HG03469 (cell line): ENCODE measurements around the gene EFR3B.

ENCODE experiments used
- ATAC-seq: cut with Tn5 transposase; IDR thresholded peaks from one replicate; pipeline ENCODE4 v1.9.1; 2021; ENCODE audit warnings: mild to moderate bottlenecking, moderate library complexity, moderate number of reproducible peaks; ENCODE audit not compliant: unreplicated experiment

EFR3B gene

DNA sequence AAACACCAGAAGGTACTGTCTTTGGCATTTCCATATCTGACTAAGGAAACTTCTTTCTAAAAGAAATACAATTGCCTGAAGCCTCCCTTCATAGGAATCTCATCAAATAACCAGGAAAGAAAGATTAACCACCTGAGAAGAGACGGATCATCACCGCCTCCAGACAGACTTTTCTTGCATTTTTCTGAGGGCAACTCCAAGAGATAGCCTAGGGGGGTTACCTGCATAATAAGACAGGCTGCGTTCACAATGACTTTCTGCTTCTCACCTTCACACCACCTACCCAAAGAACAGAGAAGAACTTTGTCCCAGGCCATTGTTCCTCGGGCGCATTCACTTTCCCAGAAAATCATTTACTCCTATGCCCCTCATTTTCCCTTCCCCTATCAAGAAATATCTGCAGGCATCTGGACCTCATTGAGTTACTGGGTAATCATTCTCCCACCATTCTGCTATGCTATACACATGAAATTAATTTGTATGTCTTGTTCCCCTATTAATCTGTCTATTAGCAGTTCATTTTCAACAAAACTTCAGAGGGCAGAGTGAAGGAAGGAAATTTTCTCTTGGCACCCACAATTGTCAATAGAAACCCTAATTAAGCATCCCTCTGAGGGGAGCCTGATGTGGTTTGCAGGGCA is 134.8 kb downstream of the EFR3B start:
- ATAC-seq, result no peak

DNA sequence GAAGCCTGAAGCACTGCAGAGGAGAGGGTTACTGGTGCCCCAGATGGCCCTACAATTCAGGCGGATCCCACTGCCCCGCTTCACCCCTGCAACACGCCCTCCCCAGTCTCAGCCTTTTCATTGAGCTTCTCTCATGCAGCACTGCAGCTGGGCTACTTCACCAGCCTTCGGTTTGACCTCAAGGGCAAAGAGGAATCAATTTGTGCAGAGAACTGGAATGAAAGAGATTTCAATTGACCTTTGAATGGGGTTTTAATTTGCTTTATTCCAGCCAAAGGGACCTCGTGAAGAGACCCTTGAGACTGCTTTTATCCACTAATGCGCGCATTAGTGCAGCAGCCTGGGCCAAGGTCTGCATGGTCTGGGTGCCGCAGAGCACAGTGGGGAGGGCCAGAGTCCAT is 135.3 kb downstream of the EFR3B start:
- ATAC-seq, result no peak

DNA sequence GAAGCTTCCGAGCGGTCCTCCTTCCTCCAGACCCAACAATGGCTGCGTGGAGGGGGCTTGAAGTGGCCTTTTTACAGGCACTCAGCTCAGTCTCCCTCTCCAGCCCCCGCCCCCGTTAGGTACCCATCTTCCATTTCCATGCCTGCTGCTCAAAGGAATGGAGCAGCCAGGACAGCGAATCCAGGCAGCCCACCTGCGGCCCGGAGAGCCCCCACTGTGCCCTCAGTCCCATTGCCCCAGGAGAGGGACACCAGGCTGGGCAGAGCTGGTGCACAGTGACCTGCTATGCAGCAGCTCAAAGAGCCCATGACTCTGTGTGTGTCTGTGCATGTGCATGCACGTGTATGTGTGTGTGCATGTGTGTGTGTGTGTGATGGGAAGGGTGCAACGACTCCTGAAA is 137.1 kb downstream of the EFR3B start:
- ATAC-seq, result no peak

DNA sequence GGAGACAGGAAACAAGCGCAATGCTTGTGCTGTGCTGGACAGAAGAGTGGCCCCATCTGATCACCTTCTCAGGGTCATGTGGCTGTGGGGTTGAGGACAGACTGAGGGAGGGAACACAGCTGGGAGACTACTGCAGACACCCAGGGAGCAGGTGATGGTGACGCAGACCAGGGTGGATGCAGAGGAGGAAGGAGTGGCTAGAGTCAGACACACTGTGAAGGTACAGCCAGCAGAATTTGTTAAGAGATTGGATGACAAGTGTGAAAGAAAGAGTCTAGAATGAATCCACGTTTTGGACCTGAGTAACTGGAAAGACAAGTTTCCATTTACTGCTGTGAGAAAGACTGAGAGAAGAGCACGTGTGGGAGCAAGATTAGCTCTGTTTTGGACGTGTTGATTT is 142.4 kb downstream of the EFR3B start:
- no peak for ATAC-seq

DNA sequence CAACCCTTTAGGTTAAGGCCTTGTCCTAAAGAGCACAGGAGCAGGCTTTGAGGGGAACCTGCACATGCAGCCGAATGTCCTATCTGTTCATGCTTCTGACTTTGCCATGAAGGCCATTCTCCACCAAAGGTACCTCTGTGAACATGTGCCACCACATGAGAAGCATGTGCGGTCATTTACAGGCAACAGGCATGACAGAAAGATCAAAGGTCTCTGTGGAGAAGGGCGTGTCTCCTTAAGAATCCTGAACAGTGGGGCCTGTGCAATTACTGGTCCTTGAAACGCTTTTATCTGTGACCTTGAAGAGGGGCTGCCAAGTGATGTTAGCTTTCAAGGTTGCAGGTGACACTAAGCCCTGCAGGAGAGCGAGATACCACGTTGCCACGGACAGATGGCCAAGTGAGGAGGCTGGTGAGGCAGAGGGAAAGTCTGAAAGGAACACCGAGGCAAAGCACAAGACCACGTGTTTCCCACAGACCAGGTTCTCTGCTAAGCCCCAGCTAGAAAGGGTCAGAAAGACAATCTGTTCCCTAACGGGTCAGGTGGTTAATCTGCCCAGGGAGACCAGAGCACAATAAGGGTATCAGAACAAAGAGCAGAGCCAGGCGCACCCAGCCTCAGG is 146.0 kb downstream of the EFR3B start:
- ATAC-seq, result no peak

DNA sequence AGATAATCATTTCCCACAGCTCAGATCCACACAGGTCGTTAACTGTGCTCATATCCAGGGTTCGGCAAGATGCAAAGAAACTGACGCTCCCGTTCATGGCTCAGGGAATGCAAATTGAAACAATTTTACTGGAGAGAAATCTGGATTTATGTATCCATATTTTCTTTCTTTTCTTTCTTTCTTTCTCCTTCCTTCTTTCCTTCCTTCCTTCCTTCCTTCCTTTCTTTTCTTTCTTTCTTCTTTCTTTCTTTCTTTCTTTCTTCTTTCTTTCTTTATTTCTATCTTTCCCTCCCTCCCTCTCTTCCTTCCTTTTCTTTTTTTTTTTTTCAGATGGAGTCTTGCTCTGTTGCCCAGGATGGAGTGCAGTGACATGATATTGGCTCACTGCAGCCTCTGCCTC is 146.5 kb downstream of the EFR3B start:
- ATAC-seq, result no peak

DNA sequence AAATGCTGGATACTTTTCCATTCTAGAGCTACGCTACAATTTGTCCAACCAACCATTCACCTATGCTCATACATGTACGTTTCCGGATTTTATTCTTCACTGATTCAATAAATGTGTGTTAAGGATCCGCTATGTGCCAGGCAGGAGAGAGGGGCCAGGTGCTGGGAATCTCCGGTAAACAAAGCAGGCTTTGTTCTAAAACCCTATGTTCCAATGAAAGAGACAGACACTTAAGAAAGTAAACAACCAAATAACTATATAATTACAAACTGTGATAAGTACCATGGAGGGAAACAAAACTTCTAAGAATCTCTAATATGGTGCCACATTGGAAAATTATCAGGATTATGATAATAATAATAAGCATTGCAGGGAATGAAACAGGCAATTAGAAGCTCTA is 148.7 kb downstream of the EFR3B start:
- ATAC-seq, result no peak

DNA sequence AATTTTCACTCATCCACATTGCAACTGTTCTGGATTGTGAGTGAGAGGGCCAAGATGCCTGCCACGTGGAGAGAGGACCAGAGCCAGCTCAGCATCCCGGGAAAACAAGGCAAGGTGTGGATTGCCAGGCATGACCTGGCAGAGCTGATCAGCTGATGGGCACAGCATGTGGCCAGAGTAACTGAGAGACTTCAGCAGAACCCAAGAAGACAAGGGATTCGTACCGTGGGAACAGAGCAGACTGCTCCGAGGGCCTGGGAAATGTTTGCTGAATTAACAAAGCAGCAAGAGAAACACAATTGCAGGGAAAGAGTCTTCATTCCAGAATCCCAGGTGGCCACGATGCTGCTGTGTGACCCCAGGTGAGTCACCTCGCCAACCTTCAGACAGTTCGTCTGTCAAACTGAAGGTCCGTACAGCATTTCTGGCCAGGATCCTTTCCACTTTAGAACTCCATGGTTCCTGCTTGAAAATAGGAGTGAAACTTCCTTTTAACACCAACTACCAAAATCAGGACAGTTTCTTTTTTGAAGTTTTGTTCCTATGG is 152.8 kb downstream of the EFR3B start:
- no peak for ATAC-seq

DNA sequence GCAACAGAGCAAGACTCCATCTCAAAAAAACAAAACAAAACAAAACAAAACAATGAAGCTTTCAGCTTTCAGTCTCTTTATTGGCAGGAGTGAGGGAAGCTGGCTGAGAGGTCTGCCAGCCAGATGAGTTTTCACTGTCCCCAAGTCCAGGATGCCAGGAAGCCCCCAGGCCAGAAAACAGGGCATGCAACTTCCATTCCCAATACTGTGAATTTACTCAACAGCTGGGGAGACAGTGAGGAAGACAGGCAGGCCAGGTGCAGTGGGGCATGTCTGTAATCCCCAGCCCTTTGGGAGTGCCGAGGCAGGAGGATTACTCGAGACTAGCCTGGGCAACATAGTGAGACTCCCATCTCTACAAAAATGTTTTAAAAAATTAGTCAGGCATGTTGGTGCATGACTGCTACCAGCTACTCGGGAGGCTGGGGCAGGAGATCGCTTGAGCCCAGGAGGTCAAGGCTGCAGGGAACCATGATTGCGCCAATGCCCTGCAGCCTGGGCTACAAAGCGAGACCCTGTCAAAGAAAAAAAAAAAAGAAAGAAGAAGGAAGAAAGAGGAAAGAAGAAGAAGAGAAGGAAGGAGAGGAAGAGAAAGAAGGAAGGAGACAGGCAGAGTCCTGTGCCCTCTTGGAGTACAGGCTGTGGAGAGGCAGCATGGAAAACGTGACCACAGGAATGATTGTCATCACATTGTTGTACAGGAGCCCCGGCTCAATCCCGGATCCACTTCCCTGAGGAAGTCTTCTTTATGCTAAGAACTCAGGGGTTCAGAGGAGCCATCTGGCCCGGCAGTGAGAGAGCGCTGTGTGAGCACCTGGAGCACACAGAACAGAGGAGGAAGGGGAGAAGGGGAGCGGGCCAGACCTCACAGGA is 155.7 kb downstream of the EFR3B start:
- no peak for ATAC-seq

DNA sequence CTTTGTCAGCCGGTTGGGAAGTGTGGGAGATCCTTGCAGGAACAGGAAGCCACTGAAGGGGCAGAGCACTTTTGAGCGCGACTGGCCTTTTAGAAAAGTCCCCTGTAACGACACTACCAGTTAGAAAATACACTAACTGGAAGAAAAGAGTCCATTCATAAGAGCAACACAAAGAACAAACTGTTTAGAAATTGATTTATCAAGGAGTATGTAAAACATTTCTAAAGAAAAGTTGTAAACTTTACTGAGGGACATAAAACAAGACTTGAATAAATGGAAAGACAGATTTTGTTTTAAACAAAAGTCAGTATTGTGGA is 156.3 kb downstream of the EFR3B start:
- no peak for ATAC-seq

DNA sequence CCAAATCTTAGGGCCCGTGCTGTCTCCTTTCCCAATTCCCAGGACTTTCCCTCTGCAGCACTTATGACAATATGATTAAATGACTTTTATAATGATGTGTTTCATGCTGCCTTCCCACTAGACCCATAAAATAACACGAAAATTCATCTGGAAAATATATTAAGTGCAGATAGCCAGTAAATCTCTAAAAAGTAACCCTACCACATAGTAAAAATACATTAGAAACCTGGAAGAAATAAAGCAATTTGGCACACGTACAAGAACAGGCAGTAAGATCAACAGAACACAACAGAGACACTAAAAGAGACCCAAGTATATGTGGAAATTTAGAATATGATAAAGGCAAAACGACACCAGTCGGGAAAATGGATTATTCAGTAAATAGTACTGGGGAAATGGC is 156.7 kb downstream of the EFR3B start:
- ATAC-seq, result no peak

DNA sequence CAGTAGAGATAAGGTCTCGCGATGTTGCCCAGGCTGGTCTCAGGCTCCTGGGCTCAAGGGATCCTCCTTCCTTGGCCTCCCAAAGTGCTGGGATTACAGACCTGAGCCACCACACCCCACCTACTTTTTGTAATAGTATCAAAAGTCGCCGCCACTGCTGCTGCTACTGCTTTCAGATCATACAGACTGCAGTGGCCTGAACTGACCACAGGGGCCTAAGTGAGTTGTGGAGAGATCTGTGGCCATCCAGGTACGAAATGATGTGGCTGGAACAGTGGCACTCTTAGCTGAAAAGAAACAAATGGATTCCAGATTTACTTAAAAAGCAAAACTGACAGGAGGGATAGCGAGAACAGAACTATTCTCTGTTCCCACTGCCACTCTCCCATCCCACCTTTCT is 159.4 kb downstream of the EFR3B start:
- no peak for ATAC-seq

DNA sequence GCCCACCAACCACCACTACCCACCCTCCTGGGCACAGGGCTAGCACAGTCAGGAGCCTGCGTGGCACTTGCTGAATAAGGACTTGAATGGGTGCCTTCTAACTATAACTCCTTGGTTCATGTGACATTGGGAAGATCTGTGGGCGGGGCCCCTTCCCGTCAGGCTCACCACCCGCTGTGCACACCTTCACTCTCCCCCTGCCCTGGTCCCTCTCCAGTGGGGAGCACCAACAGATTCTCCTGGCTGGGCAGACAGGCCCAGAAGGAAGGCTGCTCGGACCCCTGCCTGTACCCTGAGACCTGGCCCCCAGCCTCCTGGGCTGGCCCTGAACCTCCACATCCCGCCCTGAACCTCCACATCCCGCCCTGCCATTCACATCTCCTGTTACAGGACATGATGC is 159.9 kb downstream of the EFR3B start:
- ATAC-seq, result no peak

DNA sequence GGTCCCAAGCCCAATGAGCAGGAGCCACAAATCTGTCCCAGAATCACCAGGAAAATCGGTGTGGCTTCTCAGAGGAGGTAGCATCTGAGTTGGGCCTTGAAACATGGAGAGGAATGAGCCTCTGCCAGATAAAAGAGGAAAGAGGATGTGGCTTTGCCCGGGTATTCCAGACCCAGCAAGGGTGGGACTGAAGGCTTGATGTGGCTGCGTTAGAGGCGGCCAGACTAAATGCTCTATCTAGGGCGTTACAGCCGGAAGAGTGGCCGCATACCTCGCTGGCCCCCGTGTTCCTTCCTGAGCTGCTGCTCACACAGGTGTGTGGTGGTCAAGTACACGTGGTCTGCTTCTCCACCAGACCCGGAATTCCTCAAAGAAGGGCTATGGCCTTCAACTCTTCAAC is 160.4 kb downstream of the EFR3B start:
- ATAC-seq, result no peak

DNA sequence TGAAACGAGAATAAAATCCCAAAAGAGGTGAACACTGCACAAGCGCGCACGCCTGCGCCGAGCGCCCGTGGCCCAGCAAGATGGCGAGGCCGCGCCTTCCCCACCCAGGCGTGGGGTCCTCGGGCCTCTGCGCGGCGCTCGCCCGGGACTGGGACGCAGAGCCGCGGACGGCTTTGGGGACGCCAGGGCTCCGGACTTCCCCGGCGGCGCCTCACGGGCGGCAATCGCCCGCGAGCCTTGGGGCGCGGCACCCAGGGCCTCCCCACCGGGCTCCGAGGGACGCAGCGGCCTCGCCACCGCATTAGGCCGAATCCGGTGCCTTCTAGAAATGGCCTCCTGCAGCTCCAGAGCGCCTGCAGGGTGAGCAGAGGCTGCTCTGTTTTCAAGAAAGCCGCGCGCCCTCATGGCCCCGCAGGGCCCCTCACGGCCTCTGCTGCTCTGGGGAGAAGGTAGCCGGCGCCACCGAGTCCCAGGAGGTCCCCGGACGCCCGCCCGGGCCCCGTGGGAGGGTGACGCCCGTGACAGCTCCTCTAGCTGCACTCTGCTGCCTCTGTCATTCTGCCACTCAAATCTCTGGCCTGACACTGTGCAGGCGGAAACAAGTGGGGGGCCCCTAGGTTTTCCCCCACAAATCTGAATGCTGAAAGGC is 162.4 kb downstream of the EFR3B start:
- no peak for ATAC-seq

DNA sequence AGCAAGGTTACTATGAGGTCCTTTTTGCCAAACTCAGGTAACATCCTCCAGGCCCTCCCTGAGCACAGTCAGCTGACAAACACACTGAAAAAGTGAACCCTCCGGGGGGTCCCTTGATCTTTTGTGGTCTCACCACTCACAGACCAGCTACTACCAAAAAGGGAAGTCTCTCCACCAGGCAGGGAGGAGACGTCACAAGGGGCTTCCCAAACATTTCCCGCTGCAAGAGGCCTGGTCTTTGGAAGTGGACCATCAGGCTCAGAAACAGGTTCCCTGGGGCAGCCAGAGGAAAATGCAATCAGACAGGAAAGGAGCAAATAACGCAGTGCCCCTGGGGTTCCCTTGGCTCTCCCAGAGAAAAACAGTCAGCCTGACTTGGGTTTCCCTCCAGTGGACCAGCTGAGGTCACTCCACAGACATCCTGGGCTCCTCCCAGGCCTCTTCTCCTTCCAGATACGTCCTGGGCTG is 165.2 kb downstream of the EFR3B start:
- ATAC-seq, result no peak
